Hematopoietic multipotent progenitor cell (in vitro differentiated cells): Measurements from ENCODE around the gene OSBPL3. TPM values are rescaled to one million over a fixed set of nuclear protein-coding genes. Genes with fewer than 3 reads are reported as not detected.

Source experiments
- DNase-seq, 3 donors: peaks; one replicate each; pipeline ENCODE4 v3.0.0-alpha.2; 2011 to 2015; ENCODE audit warnings: low read depth in 2 of 3, low spot score in 2 of 3
- total RNA-seq: library from RNA; depleted of rRNA; stranded (reverse); fragments of >200 nt; gene quantifications from one replicate; pipeline ENCODE4 v1.2.3, GENCODE V29; 2012

Gene OSBPL3
- total RNA-seq, 1 donor, result 8.1 TPM

DNA sequence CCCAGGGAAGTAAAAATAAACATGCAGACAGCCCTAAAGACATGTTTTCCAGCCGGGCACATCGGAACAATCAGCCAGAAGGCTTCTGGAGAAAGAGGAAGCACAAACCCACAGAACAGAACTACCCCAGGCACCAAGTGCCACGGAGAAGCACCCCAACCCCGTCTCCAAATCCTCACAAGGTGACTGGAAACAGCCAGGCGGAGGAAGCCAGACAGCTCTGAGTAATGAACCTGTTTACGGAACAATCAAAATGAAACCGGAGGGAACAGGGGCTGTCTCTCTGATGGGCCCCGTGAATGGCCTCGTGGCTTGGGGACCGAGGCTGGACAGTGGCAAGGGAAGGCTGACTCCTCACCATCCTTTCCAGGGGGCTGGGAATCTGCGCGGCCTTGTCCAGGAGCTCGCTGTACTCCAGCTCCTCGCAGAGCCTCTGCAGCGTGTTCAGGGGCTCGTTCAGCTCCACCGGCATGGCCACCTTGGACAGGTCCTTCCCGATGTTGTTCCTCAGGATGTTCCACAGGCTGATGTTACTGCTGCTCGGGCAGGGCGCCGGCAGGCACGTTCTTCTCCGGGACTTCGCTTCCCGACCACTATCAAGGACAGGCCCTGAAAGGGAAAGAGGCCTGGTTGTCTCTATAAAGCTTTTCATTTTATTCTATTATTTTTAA, 145.7 kb downstream of the OSBPL3 start:
- peak in 2 of 3 donors; percentile 67 to 82 for DNase-seq

DNA sequence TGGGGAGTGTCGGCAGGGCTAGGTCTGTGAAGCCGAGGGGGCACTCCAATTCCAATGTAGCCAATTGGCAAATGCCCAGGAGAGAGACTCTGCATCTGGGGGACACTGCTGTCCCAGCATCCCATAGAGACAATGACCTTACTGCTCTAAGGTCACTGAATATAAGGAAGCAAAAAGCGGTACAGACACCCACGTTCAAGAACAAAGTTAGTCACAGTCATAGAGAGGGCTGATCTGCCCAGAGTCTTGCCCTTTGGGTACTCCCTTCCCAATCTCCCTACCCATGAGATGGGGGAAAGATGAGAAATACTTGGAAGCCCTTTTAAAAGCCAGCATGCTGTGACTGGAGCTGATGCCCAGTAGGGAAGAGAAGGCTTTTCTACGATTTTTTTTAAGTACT, 146.4 kb downstream of the OSBPL3 start:
- DNase-seq, result no peak

DNA sequence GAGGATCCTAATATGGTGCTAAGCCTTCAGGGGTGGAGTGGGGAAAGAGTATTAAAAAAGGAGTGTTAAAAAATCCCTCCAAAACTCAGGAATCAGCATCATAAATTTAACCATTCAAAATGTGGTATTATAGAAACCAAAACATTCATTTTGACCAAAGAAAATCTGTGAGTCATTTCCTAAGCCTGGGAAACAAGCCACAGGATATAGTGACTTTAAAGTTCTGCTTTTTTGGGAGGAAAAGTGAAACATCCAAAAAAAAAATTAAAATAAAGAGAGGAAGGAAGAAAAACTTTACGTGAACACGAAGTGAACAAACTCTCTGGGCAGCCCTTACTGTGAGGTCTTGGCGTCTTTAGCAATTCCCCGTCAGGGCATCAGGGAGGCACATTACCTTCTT, 148.7 kb downstream of the OSBPL3 start:
- DNase-seq, result peak in 2 of 3 donors; percentile 52 to 68

DNA sequence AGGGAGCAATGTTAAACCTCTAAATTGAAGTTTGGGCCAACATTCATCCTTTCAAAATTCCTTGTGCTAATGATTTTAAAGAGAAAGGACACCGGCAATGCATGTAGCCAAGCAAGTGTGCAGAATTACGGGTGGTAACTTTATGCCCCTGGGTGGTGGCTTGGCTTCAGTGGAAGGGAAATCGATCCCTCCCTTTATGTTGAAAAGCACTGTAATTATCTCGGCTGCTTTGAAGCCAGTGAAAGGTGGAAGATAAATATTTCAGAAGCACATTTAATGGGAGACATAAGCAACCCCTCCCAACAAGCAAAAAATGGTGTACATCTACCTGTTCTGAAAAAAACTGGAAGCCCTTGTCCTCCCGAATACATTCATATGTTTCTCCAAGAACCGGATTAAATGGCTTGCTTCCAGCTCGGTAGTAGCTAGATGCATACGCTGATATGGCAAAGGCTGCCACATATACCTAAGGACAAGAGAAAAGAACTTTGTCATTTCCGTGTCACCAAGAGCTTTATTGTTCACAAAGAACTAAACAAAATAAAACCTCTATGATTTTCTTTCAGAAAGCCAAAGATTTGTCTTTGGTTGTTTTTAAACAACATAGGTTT, 149.4 kb downstream of the OSBPL3 start:
- no peak for DNase-seq

DNA sequence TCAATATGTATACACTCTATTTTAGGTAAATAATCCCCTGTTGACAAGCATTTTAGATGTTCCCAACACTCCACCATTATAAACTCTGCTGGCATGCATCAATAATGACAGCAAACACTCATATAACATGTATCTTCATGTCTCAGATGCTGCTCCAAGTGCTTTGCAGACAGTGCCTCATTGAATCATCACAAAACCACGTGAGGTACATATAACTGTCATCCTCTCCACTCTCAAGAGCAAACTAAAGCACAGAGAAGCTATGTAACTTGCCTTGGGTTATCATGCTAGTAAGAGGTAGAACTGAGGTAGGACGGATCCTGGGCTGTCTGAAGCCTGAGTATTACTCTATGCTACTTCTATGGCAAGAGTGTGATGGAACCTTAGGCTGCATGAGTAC, 150.2 kb downstream of the OSBPL3 start:
- DNase-seq, result no peak

DNA sequence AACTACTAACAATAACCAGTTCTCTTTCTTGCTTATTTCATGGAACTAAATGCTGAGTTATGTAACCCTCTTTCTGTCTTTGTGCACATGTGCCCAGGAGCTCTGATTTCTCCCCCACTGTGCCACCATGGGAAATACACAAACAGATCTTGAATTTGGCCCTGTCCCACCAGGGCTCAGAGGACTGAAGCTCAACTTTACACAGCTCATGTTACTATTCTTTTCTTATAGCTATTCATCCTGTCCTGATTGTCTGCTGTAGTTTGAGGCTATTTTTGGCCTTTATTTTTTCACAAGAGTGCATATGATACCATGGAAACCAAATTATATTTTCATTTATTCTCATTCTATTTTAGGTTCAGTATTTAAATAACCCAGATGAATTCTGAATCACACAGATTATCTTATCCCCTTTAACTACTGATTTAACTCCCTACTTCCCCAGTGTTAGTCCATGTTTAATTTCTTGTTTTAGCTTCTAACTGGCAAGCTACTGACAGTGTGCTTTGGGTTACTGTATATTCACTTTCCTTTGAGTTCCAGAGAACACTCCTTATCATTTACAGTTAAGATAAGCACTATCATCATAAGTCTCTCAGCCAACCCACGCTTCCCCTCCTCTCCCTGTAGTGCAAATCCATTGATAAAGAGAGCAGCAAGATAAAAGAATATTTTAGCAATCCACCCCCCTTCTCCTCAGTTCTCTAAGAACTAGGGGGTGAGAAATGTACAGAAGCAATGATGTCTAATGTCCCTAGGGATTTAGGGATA, 150.9 kb downstream of the OSBPL3 start:
- DNase-seq, result no peak

DNA sequence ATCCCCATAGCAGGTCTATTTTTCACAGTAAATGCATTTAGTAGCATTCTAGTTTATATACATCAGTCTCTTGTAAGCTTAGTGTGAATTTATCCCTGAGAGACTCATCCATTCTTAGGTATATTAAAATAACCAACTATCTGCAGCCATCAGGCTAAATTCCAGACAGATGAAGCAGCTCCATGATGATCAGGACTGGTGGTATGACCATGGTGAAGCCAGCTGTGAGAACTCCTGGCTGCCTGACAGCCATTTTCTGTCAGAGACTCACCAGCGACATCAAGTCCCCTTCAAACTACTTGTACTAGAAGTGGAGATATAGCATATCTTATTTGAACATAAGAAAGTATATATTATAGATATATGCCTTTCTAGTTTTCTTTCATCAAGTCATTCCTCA, 152.4 kb downstream of the OSBPL3 start:
- no peak for DNase-seq

DNA sequence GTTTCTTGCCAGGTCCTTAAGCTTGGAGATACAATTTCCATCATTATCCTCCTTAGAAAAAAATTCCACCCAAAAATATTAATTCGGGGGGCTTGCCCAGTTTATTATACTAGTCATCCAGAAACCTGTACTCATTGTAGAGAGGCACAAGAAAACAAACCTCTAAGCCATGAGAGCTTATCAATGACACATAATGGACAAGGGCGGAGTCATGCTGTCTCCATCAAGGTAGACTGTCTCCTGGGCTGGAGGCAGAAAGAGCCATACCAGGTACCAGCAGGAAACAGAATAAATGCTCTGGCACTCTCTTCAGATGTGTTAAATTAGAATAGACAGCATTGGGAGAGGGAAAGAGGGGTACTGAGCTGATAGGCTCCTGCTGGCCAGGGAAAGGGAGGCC, 153.0 kb downstream of the OSBPL3 start:
- no peak for DNase-seq

DNA sequence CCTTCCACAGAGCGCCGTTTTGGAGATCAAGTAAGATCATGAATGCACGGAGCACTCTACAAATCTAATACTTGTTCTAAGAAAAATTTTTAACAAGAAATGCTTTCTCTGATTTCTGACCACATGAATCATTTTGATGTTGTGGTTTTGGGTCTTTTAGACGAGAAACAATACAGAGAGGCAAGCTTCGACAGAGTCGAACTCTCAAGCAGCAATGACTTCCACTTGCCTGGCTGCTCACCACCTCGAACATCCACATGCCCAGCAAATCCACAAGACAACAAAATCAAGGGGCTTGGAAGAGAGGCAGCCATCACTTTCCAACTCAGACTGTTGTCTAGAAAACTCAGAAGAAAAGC, 153.3 kb downstream of the OSBPL3 start:
- no peak for DNase-seq

DNA sequence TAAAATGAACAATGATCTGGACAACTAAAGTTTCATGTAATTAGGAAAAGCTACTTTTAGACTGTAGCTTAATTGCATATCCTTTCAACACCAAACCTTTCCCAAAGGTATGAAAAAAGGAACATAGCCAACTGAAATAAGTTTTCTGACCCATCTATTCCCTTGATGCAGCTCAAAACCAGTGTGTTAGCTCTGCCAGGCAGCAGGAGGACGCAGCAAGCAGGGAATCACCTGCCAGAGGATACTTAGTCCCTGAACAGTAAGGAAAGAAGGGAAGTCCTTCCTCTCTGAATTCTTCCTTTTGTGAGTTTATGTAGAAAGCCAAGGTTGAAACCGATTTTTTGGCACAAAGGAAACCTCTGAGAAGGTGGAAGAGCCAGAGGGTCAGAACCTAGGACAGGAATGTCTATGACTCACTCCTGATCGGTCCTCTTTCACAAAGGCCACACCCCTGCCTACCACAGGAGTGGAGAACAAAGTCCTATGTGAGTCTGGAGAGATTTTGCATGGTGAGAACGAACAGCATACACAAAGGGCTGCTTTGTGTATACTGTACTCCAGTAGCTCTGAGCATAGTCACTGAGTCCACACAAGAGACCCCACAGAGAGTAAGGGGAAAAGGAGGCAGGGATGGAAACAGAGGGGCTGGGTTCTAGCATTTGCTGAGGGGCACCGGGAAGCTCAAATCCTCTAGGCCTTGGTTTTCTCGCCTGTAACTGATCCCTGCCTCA, 153.9 kb downstream of the OSBPL3 start:
- no peak for DNase-seq

DNA sequence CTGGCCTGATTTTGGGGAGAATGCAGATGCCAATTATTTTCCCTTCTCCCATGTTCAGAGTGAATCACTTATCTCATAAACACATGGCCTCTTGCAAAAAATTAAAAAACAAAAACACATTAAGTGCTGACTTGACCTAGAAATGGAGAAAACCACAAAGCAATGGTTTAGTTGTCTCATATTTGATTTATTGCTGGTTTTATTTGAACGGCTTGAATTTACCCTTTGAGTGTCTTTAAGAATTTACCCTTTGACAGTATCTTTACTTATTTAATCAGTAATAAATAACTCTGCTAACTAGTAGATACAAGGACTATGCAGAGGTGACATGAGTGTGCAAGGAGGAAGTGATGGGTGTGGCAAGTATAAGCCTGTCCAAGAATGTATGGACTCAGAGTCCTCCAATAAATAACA, 154.6 kb downstream of the OSBPL3 start:
- DNase-seq, result peak in 1 of 3 donors; percentile 15

DNA sequence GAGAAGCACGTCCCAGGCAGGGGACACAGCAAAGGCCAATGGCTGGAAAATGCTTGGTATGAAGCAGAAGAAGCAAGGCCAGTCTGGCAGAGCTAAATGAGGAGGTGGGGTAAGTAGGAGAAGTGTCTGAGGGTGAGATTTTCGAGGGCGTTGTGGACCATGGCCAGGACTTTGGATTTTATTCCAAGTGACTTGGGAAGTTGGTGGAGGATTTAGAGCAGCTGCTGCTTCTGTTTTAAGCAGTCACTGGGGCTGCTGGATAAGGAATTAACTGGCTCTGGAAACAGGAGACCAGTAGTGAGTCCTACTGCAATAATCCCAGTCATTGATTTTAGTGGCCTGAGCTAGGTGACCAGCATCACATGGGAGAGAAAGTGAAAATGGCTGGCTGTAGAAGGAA, 155.1 kb downstream of the OSBPL3 start:
- DNase-seq, result no peak

DNA sequence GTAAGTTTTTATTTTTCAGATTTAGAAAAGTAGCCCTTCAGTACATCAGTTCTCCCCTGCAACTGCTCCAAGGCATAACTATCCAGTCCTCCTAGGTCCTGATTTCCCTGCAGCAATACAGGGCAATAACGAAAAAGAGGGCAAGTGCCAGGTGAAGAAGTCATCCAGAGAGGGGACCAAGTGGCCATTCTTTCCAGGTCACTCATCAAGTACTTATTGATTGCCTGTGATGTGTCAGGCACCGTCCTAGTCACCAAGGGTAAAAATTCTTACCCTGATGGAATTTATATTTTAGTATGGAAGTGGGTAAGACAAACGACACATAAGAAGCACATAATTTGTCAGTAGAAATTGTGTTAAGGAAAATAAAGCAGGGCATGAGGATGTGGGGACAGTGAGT, 155.6 kb downstream of the OSBPL3 start:
- no peak for DNase-seq

DNA sequence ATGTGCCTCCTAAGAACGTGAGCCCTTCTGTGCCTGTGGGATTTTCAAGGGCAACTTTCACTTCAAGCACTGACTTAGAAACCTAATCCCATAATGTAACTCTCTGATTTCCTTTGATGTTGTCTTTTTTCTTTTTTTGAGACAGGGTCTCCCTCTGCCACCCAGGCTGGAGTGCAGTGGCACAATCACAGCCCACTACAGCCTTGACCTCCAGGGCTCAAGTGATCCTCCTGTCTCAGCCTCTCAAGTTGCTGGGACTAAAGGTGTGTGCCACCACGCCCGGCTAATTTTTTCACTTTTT, 158.3 kb downstream of the OSBPL3 start:
- no peak for DNase-seq

DNA sequence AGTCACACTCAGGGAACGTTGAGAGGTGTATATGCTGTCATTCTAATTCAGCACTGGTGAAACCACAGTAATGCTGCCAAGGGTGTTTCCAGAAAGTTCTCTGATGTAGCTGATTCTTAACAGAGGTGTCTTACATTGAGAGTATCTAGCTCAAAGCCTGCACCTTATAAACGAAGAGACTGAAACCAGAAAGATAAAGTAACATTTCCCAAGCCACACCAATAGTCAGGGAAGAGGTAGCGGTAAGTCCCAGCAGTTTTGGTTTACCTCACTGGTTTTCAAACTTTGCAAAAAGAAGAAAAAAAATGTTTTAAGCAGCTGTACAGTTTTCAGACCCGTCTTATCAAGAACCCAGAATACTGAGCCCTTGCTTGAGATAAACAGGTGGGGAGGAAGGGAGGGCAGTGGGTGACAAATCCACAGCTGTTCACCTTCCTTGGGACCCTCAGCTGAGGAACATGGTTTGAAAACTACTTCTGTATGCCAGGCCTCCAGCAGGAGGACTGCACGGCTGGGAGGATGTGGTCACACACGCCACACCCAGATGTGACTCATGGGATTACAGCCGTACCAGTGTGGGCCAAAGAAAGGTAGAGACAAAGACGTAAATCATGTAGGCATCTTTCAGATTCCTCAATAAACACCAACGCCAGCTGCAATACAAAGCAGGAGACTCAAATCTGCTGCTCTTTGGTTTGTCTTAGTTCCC, 158.8 kb downstream of the OSBPL3 start:
- peak; percentile 59 to 92 (median 92) for DNase-seq

DNA sequence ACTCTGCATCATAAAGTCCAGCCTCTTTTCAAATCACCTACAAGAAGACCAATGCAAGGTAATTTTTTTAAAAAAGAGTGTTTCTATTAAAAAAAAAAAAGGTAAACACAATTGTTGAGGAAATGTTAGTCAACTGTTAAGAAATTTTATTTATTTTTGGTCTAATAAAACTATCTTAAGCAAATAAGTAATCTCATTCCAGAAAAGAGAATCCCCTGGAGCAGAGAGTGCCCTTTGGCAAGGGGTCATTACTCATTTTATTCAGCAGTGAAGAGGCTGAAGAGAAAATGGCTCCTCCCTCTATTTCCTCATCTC, 159.3 kb downstream of the OSBPL3 start:
- DNase-seq, result no peak

DNA sequence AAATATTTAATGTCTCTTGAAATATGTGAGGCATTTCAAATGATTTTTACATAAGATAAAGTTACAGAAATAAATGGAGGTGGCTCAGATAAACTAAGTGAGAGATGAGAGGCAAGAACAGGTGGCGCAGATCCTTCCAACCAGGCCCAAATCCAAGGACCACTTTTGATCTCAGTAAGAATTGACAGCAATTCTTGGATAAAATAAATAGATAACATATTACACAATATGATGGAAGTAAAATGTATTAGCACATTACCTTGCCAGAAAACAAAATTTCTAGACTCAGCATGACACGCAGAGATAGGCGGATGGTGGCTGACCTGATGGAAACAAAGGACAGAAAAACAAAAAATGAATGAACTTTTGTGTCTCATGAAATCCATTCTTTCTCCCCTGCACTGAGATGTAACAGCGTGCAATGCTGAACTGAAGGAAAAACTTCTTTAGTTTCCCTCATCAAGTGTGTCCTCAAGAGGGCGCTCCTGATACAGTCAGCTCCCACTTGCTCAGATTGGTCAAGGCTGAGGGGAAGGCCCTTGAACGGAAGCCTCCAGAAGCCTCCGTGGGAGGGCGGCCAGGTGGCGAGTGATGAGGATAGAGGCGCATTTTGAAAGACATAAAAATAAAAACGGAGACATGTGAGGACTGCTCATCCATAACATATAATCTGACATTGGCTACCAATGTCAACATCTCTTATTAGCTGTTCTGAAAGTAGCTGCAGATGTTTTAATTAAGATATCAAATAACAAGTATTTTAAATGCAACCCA, 159.9 kb downstream of the OSBPL3 start:
- DNase-seq, result peak; percentile 63 to 84 (median 74)

DNA sequence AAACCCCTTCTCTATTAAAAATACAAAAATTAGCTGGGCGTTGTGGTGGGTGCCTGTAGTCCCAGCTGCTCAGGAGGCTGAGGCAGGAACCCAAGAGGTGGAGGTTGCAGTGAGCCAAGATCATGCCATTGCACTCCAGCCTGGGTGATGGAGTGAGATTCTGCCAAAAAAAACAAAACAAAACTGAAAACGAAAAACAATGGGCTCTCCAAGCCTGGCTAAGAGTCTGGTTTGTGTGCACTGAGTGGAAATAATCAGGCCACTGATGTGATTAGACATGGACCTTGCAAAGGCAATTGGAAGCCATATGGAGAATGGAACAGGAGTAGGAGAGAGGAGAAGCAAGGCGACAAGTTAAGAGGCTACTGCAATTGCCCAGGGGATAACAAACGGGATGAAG, 162.6 kb downstream of the OSBPL3 start:
- DNase-seq, result no peak

DNA sequence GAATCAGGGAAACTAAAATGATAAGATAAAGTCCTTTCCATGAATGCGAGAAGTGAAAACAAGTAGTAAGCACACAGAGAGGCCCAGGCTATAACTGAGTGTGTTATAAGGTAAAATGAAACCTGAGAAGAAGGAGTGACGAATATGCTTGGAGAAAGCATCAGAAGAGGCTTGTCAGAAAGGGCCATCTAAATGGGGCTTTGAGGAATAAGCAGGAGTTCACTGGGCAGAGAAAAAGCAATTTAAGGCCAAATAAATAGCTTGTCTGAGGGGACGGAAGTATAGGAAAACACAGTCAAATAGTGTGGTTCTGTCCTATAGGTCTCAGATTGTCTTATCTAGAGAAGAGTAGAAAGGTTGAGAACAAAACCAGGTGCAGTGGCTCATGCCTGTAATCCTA, 163.1 kb downstream of the OSBPL3 start:
- DNase-seq, result no peak

DNA sequence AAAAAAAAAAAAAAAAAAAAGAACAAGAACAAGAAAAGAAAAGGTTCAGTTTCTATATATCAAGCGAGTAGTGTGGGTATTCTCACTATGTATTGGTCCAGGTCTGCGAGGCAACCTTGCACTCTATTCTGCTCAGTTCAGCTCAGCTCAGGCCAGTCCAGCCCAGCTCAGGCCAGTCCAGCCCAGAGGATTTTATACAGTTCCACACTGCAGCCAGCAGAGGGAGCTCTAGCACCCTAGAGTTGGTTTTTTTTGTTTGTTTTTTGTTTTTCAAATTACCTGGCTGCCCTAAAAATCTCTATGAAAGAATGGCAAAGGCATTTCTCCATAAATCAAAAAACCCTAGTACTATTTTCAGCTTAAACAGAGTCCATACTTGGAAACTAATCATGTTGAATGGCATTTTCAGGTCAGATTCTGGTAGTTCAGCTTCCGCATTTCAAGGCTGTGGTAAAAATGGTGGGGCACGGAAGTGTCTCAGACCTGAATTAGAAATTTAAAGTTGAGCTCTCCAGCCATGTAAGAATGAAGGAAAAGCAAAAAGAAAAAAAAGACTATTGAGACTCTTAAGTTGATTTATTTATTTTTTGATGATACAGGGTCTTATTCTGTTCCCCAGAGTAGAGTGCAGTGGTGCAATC, 167.6 kb downstream of the OSBPL3 start:
- DNase-seq, result peak; percentile 34 to 56 (median 35)
